Stimulated activated CD4-positive, alpha-beta T cell treated with anti-CD3 and anti-CD28 coated beads, Interleukin-12 subunit alpha, Interleukin-12 subunit beta, amount 100 ng/mL, for 48 hours (primary cell): Measurements from ENCODE around the gene PDE8A.

Experiments
- DNase-seq, 3 donors: peaks; one replicate each; pipeline ENCODE4 v3.0.0-alpha.2; 2020; ENCODE audit warnings: low read depth in 2 of 3, low spot score in 1 of 3

The PDE8A gene

GRCh38 chr15:85120351-85121113 is 138.9 kb downstream of the PDE8A start:
- no peak for DNase-seq

- no peak for DNase-seq
Measured at GRCh38 chr15:85124173-85124572, 142.5 kb downstream of the PDE8A start.

GRCh38 chr15:85125056-85125661 is 143.5 kb downstream of the PDE8A start:
- no peak for DNase-seq

- DNase-seq, result no peak
Measured at GRCh38 chr15:85128621-85129020, 147.0 kb downstream of the PDE8A start.

GRCh38 chr15:85129881-85130280 is 148.2 kb downstream of the PDE8A start:
- DNase-seq, result no peak

- no peak for DNase-seq
Measured at GRCh38 chr15:85131915-85132314, 150.3 kb downstream of the PDE8A start.

- no peak for DNase-seq
Measured at GRCh38 chr15:85133709-85134108, 152.1 kb downstream of the PDE8A start.

GRCh38 chr15:85137489-85138168 is 156.0 kb downstream of the PDE8A start:
- no peak for DNase-seq

- DNase-seq, result no peak
Measured at GRCh38 chr15:85139391-85139790, 157.7 kb downstream of the PDE8A start.

GRCh38 chr15:85141726-85142125 is 160.1 kb downstream of the PDE8A start:
- no peak for DNase-seq

- DNase-seq, result no peak
Measured at GRCh38 chr15:85142312-85142711, 160.7 kb downstream of the PDE8A start.

GRCh38 chr15:85149465-85150129 is 167.9 kb downstream of the PDE8A start:
- no peak for DNase-seq

GRCh38 chr15:85150130-85150480 is 168.4 kb downstream of the PDE8A start:
- DNase-seq, result no peak

GRCh38 chr15:85151145-85151544 is 169.5 kb downstream of the PDE8A start:
- no peak for DNase-seq

- DNase-seq, result no peak
Measured at GRCh38 chr15:85151861-85152260, 170.2 kb downstream of the PDE8A start.

- DNase-seq, result no peak
Measured at GRCh38 chr15:85154061-85154460, 172.4 kb downstream of the PDE8A start.

GRCh38 chr15:85155360-85155759 is 173.7 kb downstream of the PDE8A start:
- no peak for DNase-seq

- no peak for DNase-seq
Measured at GRCh38 chr15:85155857-85156256, 174.2 kb downstream of the PDE8A start.

GRCh38 chr15:85157344-85157743 is 175.7 kb downstream of the PDE8A start:
- DNase-seq, result no peak

- DNase-seq, result no peak
Measured at GRCh38 chr15:85162237-85162636, 180.6 kb downstream of the PDE8A start.

GRCh38 chr15:85164841-85165466 is 183.3 kb downstream of the PDE8A start:
- no peak for DNase-seq
